NCI-H2081 (cell line): Measurements from ENCODE around the gene ZNF134.
A peak's percentile ranks its signal among the peaks of the same experiment; 100 is the strongest.

Source experiments
- DNase-seq, 2 experiments: peaks; one replicate each; lab custom pipeline; 2025; lab: John Stamatoyannopoulos, UW

The ZNF134 gene

DNA sequence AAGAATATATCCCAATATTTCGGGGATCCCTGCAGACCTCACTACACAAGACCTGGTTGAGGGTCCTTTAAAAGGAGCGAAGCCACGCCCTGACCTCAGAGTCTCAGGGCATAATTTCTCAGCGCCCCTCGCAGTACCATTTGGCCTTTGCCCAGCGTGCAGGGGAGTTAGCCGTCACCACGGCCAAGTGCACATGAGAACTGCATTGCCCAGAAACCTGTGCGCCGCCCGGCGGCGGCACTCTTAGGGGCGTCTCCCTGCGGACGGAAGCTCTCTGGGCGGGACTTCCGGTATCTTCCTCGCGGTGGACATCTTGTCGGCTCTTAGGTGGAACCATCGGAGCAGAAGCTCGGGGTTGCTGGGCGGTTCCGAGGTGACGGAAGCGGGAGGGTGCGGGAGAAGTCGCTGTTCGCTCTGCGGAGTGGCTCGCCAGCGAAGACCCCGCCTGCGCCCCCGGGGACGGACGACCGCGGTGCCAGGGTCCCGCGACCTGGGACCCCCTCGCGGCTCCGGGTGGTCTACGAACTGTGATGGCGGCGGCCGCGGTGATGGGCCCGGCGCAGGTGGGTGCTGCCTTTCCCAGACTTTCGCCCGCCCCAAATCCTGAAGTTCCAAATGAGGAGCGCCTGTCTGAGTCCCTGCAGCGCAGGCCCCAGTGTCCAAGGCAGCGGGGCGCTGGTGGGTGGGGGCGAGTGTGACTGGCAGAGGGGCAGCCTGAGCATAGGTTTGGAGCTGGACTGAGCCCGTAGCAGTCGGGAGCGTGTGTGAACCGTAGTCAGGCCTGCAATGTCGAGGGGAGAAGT lies at the start of gene ZNF134:
Gene ZNF134, plus strand, starts transcription at position 302 of the 803 bp plus-strand sequence. CDS start 5,227 bp downstream, outside the sequence.
- DNase-seq: peak; percentile 87 to 92

DNA sequence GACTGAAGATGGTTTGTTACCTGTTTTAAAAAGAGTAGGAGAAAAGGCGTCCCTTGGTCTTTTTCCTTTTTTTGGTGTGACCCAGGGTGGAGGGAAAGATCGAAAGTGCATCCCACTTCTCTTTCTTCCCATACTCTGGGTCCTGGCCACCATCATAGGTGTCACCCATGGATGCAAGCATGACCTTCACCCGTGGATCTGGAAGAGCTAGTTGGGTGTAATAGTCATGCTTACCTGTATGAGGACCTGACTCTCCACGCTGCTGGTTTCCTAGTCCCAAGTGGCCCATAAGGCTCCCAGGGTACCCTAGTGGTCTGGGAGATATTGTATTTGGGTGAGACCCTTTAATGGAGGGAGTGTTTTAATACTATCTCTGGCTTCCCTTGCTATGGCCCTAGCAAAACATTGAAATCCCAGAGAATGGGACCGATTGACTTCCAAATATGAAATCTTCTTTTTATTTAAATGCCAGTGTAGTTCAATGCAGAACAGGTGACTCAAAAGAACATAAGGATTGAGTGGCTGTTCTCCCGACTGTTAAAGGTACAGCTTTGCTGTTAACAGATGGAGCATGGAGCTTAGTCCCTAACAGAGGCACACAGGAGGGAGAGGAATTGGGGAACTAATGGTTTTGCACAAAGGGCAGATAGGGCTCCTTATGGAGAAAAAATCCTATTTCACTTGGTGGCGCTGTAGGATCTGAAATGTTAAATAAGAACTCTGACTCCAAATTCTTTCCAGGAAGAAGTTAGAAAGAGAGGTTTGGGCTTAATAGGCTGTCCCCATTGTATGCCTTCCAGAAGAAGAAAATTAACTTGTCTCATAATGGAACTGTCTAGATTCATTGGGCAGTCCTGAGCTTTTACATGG lies 47.4 kb upstream of the ZNF134 start:
- no peak for DNase-seq

DNA sequence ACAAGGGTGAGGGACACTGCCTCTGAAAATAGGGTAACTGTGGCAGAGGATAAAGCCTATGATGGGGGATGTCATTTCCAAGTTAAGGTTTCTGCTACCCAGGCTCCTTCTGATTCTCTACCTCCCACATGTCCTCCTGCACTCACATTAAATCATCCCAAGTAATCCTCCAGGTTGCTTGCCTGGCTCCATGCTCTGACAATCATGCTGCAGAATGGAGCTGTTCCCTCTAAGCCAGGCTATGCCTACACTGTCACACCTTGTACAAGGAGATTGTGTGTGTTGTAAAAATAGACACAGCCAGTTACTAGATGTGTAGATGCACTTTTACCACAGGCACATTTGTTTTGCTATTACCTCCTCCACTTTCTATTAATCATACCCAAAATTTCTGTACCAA lies 43.3 kb upstream of the ZNF134 start:
- DNase-seq: no peak

DNA sequence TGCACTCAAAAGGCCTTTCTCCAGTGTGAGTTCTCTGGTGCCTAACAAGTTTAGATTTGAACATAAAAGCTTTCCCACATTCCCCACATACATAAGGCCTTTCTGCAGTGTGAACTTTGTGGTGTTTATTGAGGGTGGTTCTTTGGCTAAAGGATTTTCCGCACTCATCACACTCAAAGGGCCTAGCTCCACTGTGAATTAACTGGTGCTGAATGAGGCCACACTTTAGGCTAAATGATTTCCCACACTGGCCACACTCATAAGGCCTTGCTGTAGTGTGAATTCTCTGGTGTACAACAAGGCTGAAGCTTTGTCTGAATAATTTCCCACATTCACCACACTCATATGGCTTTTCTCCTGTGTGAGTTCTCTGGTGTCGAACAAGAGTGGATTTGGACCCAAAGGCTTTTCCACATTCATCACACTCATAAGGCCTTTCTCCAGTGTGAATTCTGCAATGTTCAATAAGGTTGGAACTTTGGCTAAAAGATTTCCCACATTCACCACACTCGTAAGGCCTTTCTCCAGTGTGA lies 41.6 kb upstream of the ZNF134 start:
- no peak for DNase-seq

DNA sequence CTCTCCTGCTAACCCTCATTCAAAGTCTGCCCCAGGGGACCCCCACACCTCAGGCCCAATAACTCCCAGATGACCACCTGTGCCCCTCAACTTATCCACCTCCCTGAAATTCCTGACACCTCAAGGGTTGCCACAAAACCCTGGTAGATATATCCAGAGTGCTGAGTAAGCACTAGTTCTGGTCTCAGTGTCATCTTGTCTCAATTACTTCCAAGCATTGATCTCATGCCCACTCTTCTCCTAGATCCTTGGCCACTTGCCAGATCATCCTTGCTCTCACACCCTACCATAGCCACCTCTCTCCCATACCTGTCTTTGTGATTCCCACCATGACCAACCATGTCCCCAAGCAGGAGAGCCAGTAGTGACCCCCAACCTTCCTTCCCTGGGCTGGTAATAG lies 37.4 kb upstream of the ZNF134 start:
- no peak for DNase-seq

DNA sequence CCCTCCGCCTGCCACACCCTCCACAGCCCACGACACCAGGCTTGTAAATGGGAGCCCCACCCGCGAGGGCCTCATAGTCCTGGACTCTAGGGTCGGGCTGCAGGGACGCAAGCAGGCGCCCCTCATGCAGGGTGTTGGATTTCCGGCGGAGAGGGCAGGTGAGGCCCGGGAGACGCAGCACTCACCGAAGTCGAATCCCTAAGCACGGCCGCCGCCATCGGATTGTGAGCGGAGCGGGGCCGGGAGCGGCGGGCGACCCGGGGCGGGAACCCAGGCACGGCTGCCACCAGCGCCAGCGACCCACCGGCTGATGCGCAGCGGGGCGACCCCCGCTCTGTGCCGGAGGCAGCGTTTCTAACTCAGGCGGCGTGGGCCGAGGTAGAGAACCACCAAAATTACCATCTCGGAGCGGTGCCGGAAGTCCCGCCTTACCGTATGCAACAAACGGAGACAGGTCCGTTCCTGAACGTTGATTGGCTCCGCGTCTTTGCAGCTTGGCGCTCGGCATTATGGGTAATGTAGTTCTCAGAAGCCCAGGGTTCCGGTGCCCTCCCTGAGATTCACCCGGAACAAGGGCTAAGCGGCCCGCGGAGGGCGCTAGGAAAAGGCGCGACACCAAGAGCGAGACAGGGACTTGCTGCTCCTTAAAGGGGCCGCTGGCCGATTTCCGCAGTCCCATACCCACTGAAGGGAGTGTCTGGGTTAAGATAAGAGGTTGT lies 35.4 kb upstream of the ZNF134 start, which contains the start of gene ZNF416:
Gene ZNF416, minus strand, starts transcription at position 425 of the 719 bp plus-strand sequence. Its CDS starts 207 bp downstream, at position 218.
- DNase-seq: peak; percentile 95 to 98

DNA sequence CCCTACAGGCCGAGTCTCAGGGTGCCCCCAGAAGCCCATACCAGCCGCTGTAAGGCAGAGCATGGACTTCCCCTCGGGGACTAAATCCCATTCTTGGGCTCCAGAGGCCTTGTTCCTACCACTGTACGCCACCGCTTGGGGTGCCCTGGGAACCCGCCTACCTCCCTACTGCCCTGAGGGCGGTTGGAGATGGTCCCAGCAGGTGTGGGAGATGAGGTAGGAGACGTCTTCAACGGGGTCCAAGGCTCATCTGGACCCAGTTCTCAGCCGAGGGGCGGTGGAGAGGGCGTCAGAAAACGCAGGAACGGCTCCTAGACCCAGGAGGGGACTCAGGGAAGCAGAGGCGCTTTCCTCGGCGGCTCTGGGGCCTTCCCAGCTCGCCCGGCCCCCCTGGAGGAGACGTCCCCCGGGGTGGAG lies 30.9 kb upstream of the ZNF134 start:
- no peak for DNase-seq

DNA sequence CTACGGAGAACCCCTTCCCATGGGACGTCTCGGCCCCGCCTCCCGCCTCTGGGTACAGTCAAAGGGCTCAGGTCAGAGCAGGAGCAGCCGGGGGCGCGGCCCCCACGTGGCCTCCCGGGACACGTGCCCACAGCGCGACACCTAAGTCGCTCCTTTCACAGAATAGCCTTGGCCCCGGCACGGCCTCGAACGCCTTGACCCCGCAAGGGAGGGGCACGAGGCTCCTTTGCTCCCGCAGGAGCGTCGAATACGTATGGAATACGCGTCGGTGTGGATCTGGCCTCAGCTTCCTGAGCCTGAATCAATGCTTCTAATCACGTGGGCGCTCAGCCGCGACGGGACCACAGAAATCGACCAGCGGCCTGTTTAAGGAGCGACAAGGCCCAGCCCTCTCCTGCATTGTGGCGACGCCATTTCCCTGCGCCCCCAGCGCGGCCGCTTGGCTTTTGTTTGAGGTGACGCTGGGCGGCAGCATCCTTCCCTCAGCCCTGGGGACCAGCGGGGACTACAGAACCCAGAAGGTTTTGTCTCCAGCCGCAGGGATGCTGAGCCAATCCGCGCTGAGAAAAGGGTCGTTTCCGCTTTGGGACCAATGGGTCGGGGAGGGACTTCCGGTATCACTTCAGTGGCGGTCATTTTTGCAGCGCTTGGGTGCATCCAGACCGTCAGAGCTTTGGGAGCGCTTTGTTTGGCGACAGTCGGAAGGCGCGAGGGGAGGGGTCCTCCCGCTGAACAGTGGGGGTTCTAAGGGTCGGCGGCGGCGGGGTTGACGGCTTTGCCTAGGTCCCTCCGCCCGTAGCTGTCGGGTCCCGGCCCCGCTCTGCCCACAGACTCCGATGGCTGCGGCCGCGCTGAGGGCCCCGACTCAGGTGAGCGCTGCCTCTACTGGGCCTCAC lies 30.3 kb upstream of the ZNF134 start, which contains the start of gene ZIK1:
Gene ZIK1, plus strand, starts transcription at position 625 of the 896 bp plus-strand sequence. Its CDS starts 212 bp downstream, at position 837.
- DNase-seq: peak; percentile 8 to 15

DNA sequence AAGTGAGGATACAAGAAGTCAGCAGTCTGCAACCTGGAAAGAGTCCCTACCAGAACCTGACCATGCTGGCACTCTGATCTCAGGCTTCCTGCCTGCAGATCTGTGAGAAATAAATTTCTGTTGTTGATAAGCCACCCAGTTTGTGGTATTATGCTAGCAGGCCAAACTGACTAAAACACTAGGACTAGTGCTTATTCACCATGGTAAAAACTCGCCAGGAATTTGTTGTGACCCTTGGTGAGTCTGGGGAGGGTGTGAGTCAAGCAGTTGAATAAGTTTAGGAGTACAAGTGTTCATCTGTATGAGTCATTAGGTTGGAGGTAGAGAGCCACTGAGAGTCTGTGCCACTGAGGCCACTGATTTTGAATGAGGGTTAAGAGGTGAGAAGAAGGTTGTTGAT lies 26.5 kb upstream of the ZNF134 start:
- no peak for DNase-seq

DNA sequence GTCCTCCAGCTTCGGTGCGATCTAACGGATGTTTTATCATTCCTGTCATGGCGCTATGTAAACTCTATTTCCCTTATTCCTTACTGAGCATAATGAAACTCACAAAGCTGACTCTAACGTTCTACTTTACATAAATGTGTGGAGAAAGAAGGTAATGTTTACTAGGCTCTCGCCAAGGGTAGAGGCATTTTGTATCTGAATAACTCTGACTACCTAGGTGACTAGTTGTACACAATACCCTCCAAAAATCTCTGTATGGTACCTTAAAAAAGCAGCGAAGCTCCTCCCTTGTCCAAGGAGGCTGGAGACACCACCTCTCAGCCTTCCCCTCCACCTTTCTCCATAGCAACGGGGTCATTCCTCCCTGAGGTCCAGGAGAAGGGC lies 14.7 kb upstream of the ZNF134 start:
- DNase-seq: no peak

DNA sequence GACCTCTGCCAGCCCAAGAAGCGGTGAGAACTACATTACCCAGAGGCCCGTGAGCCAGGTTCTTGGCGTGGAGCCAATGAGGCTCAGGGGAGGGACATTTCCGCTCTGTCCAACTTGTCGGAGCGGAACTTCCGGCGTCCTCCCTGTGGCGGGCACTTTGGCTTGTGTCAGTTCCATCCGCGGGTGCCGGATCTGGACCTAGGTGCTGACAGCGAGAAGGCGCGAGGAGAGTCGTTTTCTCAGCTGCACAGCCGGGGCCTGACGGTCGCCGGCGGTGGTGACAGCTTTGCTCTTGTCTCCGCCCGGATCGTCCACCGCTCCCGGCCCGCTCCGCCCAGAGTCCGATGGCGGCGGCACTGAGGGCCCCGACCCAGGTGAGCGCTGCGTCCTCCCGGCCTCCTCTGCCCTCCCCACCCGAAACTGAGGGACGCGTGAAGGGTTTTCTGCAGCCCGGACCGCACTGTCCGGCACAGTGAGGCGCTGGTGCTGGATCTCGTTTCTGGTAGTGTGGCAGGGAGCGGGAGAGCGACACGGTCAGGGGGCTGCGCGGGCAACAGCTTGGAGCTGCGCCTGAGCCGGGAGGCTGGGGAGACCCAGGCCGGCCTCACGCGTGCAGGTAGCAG lies 14.2 kb upstream of the ZNF134 start, which contains the start of gene ZNF530:
Gene ZNF530, plus strand, starts transcription at position 125 of the 623 bp plus-strand sequence. CDS start 4,461 bp downstream, outside the sequence.
- DNase-seq: peak; percentile 89 to 95

DNA sequence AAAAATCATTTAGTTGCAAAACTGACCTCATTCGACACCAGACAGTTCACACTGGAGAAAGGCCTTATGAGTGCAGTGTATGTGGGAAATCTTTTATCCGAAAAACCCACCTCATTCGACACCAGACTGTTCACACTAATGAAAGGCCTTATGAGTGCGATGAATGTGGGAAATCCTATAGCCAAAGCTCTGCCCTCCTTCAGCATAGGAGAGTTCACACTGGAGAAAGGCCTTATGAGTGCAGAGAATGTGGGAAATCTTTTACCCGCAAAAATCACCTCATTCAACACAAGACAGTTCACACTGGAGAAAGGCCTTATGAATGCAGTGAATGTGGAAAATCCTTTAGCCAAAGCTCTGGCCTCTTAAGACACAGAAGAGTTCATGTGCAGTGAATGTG lies 7.1 kb upstream of the ZNF134 start:
- no peak for DNase-seq

DNA sequence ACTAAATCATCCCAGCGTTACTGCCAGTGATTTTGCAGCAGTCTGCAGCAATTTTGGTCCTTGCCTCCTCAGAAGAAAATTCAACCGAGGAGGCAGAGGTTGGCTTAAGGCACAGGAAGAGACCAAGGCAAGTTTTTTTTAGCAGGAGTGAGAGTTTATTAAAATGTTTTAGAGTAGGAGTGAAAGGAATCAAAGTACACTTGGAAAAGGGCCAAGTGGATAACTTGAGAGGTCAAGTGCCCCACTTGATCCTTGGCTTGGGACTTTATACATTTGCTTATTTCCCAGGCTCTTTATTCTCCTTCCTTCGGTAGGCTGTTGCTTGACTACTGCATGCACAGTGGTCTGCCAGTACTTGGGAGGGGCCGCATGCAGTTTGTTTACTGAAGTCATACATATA lies 2.9 kb upstream of the ZNF134 start:
- DNase-seq: no peak

DNA sequence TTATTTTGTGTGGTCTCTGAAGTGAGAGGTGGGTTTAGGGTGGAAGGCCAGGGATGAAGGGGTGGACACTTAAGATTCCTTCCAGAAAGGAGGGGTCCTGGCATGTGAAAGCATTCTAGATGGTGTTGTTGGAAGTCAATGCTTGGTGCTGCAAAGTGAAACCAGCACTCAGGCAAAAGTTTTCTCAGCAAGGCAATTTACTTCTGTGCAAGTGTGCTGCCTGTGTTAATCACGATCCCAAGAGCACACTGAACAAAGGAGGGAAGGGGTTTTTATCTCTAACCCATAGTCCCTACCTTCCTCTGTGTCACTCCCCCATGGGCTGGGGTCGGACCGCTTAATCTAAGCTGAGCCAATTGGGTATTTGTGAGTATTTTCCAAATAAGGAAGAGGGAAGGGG lies 1.3 kb downstream of the ZNF134 start:
- no peak for DNase-seq

DNA sequence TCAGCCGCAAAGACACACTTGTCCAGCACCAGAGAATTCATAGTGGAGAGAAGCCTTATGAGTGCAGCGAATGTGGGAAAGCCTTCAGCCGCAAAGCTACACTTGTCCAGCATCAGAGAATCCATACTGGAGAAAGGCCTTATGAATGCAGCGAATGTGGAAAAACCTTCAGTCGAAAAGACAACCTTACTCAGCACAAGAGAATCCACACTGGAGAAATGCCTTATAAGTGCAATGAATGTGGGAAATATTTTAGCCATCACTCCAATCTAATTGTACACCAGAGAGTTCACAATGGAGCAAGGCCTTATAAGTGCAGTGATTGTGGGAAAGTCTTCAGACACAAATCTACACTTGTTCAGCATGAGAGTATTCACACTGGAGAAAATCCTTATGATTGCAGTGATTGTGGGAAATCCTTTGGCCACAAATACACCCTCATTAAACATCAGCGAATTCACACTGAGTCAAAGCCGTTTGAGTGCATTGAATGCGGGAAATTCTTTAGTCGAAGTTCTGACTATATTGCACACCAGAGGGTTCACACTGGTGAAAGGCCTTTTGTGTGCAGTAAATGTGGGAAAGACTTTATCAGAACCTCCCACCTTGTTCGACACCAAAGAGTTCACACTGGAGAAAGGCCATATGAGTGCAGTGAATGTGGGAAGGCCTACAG lies 6.8 kb downstream of the ZNF134 start:
- DNase-seq: no peak

DNA sequence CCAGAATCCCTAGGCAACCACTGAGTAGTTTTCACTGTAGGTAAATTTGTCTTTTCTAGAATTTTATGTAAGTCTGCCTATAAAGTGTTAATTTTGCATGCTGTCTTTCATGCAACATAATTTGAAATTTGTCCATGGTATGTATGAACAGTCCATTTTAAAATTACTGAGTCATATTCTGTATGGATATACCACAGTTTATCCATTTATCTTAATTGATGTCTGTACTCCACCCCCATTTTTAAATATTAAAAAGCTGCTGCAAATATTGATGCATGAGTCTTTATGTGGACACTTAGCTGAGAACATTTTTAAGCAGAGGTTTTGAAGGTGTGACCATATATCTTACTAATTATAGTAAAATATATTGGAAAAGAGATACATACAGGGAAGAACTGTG lies 9.0 kb downstream of the ZNF134 start:
- DNase-seq: no peak

DNA sequence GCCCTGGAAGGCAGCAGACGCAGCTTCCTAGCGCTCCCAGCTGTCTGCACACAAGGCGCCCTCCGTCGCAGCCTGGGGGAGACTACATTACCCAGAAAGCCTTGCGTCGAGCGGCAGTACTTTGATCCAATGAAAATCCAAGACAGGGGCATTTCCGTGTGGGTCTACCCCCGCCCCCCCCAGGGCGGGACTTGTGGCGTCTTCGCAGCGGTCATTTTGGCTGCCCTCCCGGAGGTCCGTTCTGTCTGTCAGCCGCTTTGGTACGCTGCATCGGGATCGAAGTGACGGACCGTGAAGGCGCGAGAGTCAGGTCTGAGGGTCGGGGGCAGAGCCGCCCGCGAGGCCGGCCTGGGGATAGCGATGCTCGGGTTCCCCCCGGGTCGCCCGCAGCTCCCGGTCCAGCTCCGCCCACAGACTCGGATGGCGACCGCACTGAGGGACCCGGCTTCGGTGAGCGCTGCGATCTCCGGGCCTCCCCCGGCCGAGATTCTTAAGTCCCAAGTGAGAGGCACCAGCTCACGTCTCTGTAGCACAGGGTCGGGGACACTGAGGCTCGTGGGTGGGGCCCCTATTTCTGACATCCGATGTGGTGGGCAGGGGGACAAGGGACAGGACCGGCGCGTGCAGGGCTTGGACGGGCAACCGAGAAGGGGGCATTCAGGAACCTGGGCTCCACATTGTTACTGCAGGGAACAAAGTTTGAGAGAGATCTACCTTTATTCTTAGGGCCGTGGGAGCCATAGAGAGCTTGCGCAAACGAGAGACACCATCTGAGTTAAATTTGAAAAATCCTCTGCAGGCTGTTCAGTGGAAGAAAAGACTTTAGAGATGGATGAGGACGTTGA lies 19.2 kb downstream of the ZNF134 start, which contains the start of gene ZNF211:
Gene ZNF211, plus strand, starts transcription at position 182 of the 845 bp plus-strand sequence. Its CDS starts 179 bp downstream, at position 361.
- peak; percentile 91 to 96 for DNase-seq

DNA sequence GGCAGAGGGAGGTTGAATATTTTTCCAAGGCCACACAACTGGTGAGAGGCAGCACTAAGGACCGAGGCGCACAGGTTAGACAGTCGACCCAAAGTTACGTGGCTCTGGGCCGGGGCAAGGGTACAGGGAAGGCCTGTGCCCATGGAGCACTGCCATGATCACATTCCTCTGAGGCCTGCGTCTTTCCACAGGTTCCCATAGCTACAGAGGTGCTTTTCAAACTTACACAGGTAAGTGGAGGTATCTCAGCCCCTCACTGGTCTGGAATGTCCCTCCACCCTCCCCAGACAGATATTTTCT lies 19.7 kb downstream of the ZNF134 start:
- DNase-seq: no peak

DNA sequence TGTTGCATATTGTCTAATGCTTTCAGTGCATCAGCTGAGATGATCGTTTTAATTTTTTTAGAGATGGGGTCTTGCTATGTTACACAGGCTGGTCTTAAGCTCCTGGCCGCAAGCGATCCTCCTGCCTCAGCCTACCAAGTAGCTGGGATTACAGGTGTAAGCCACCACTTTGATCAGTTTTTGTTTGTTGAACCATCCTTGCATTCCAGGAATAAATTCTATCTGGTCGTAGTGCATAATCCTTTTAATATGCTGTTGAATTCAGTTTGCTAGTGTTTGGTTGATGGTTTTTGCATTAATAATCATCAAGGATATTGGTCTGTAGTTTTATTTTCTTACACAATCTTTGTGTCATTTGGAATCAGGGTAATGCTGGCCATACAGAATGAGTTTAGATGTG lies 23.3 kb downstream of the ZNF134 start:
- DNase-seq: no peak
